Measurements from ENCODE around the gene MYO5A.

GRCh38 chr15:52509500-52510245 lies 19.0 kb downstream of the MYO5A start:
- no peak for TF ChIP-seq POU6F1 (CRISPR knock-in tag; IDR thresholded peaks at IDR 0.05; ENCODE audit: borderline replicate concordance, low read depth)
- no peak for TF ChIP-seq BACH2 (CRISPR knock-in tag; IDR thresholded peaks at IDR 0.05; ENCODE audit: borderline replicate concordance)
- no peak for TF ChIP-seq ZNF565 (CRISPR knock-in tag; conservative IDR thresholded peaks at IDR 0.05; ENCODE audit: low read depth)
- TF ChIP-seq TOX (CRISPR knock-in tag; IDR thresholded peaks at IDR 0.05; ENCODE audit: borderline replicate concordance) = no peak
- TF ChIP-seq ZNF70 (CRISPR knock-in tag; IDR thresholded peaks at IDR 0.05) = no peak
- no peak for TF ChIP-seq PATZ1 (CRISPR knock-in tag; IDR thresholded peaks at IDR 0.05; ENCODE audit: borderline replicate concordance)
- TF ChIP-seq OSR1 (CRISPR knock-in tag; IDR thresholded peaks at IDR 0.05) = no peak
- no peak for TF ChIP-seq CREB5 (CRISPR knock-in tag; IDR thresholded peaks at IDR 0.05; ENCODE audit: low read depth)
- no peak for TF ChIP-seq ZFP3 (CRISPR knock-in tag; IDR thresholded peaks at IDR 0.05)
- no peak for TF ChIP-seq ARNTL (CRISPR knock-in tag; IDR thresholded peaks at IDR 0.05; ENCODE audit: borderline replicate concordance, low read depth)
